Right lobe of liver (tissue), 4 donors: ENCODE data around the gene NDUFAF3.

ENCODE experiments used
- CTCF ChIP-seq, 4 donors: fragments of 200-600 bp in 3 of 4; fragments of 450-650 bp in 1 of 4; IDR thresholded peaks; one replicate each; pipeline versions ENCODE4 v1.5.1 to v1.8.0; 2016 to 2022; ENCODE audit warnings: antibody characterized with exemption in 4 of 4, mild to moderate bottlenecking in 2 of 4
- POLR2A ChIP-seq: fragments of 450-650 bp; IDR thresholded peaks from one replicate; pipeline ENCODE4 v1.6.1; 2017; ENCODE audit warnings: antibody characterized with exemption, mild to moderate bottlenecking
- donor health status: DM: no; HTN: no; CAD: no.
- donor health status: DM: no; HTN: no; CAD: no.
- donor health status: DM: no; HTN: yes; CAD: no.

- TF ChIP-seq CTCF (IDR thresholded peaks at IDR 0.05) (no peak), POLR2A (no peak)
Observed at GRCh38 chr3:48991851-48992545, 29.9 kb upstream of the NDUFAF3 start.
